Activated T-cell treated with anti-CD3 and anti-CD28 coated beads for 4 hours (primary cell): ENCODE measurements around the gene DNAJB5.
"Not testable (repeated sequence)": the region's sequence is repeated elsewhere in the genome, so short reads cannot be mapped to it uniquely, and the experiment has no call there.

Experiments
- DNase-seq: peaks from one replicate; pipeline ENCODE4 v3.0.0-alpha.2; 2020

Gene DNAJB5

GRCh38 chr9:34989003-34989945, at the start of gene DNAJB5:
DNAJB5 (plus strand) TSS chr9:34989745; CDS start chr9:34990631, 886 bp downstream.
- peak; percentile 93 for DNase-seq

GRCh38 chr9:34939989-34940388, 49.6 kb upstream of the DNAJB5 start:
- DNase-seq = not testable (repeated sequence)

- DNase-seq = no peak
These were observed 41.1 kb upstream of the DNAJB5 start for GRCh38 chr9:34948451-34948850.

GRCh38 chr9:34954225-34954624, 35.3 kb upstream of the DNAJB5 start:
- DNase-seq = no peak

GRCh38 chr9:34956066-34956465, 33.5 kb upstream of the DNAJB5 start:
- DNase-seq = not testable (repeated sequence)

- DNase-seq = no peak
These were observed 32.9 kb upstream of the DNAJB5 start for GRCh38 chr9:34956648-34957047.

- DNase-seq = peak; percentile 42
These were observed 31.8 kb upstream of the DNAJB5 start, which contains the start of gene PHF24 for GRCh38 chr9:34957492-34958410. PHF24 (plus strand) TSS chr9:34958285; CDS start chr9:34971299, 13,014 bp downstream.

- DNase-seq = no peak
These were observed 31.0 kb upstream of the DNAJB5 start for GRCh38 chr9:34958411-34958982.

GRCh38 chr9:34959461-34959860, 30.1 kb upstream of the DNAJB5 start:
- no peak for DNase-seq

GRCh38 chr9:34961574-34962490, 27.7 kb upstream of the DNAJB5 start:
- DNase-seq = no peak

- no peak for DNase-seq
These were observed 27.0 kb upstream of the DNAJB5 start for GRCh38 chr9:34962546-34962945.

- no peak for DNase-seq
These were observed 26.0 kb upstream of the DNAJB5 start for GRCh38 chr9:34963552-34963951.

GRCh38 chr9:34964458-34964857, 25.1 kb upstream of the DNAJB5 start:
- no peak for DNase-seq

- DNase-seq = no peak
These were observed 18.3 kb upstream of the DNAJB5 start for GRCh38 chr9:34971146-34971811.

- DNase-seq = no peak
These were observed 14.9 kb upstream of the DNAJB5 start for GRCh38 chr9:34974664-34975063.

GRCh38 chr9:34976441-34976840, 13.1 kb upstream of the DNAJB5 start:
- no peak for DNase-seq

- no peak for DNase-seq
These were observed 12.6 kb upstream of the DNAJB5 start for GRCh38 chr9:34976992-34977391.

GRCh38 chr9:34980181-34980761, 9.3 kb upstream of the DNAJB5 start:
- DNase-seq = no peak

- no peak for DNase-seq
These were observed 7.2 kb upstream of the DNAJB5 start for GRCh38 chr9:34982361-34982760.

GRCh38 chr9:34983209-34983608, 6.3 kb upstream of the DNAJB5 start:
- DNase-seq = no peak

- no peak for DNase-seq
These were observed 5.5 kb upstream of the DNAJB5 start for GRCh38 chr9:34984049-34984448.
